HG03064 (cell line): Measurements from ENCODE around the gene P2RX7.

ENCODE experiments used
- ATAC-seq: cut with Tn5 transposase; IDR thresholded peaks from one replicate; pipeline ENCODE4 v1.9.1; 2021; ENCODE audit warnings: low read depth; ENCODE audit not compliant: unreplicated experiment

Gene P2RX7

DNA sequence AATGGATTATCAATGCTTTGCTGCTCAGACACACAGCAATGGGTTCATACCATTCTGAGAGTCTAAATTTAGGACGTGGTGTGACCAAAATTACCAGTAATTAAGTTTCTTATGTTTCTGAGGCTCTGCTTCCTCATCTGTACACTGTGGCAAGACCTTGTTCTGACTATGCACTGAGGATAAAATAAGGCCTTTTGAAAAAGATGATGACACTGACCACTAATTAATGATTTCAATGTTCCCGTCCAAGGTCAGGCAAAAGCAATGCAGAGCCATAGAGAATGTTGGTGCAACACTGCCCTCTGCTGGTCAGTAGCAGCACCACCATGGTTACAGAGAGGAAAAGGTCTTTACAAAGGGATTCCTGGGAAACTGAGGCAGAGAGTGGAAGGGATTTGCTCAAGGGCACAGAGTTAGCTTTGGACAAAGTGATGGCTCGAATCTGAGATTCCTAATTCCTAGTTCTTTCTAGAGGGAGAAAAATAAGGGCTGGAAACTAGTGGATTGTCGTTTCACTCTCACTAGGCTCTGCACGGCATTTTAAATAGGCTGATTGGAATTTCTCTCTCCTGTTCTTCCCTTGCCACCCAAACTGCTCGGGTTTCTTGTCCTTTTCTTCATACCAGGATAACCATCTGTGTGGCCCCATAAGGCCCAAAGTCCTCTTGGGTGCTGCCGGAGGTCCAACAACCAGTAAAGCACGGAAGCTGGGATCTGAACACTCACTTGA, 22.3 kb upstream of the P2RX7 start:
- ATAC-seq = no peak

DNA sequence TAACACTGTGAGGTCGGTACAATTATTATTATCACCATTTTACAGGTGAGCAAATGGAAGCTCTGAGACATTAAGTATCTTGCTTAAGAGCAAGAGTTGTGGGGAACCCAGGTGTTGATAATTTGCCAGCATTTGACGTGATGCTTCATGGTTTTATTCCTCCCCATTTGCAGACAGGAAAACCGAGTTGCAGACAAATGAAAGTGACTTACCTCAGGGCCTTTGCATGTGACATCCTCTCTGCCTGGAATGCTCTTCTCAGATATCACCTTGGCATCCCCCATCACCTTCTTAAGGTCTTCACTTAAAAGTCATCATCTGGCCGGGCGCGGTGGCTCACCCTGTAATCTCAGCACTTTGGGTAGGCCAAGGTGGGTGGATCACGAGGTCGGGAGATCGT, 21.0 kb upstream of the P2RX7 start:
- ATAC-seq = no peak

DNA sequence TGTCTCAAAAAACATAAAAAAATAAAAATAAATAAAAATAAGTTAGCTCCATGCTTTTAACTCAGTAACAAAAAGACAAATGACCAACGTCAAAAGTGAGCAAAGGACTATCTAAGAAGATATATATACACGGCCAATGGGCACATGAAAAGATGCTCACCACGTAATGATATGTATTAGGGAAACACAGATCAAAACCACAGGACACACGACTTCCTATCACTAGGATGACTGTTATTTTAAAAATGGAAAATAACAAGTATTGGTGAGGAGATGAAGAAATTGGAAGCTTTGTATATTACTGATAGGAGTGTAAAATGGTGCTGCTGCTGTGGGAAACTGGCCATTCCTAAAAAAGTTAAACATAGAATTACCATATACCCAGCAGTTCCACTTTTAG, 20.2 kb upstream of the P2RX7 start:
- no peak for ATAC-seq

DNA sequence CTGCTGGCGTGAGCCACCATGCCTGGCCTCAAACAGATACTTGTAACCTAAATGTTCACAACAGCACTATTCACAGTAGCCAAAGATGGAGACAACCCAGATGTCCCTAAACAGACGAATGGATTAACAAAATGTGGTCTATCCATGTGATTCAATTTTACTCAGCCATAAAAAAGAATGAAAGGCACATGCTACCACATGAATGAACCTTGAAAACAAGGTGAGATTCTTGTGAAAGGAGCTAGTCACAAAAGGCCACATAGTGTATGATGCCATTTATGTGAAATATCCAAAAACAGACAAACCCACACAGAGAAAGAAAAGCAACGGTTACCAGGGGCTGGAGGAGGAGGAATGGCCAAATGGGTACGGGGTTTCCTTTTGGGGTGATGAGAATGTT, 19.6 kb upstream of the P2RX7 start:
- ATAC-seq = no peak

DNA sequence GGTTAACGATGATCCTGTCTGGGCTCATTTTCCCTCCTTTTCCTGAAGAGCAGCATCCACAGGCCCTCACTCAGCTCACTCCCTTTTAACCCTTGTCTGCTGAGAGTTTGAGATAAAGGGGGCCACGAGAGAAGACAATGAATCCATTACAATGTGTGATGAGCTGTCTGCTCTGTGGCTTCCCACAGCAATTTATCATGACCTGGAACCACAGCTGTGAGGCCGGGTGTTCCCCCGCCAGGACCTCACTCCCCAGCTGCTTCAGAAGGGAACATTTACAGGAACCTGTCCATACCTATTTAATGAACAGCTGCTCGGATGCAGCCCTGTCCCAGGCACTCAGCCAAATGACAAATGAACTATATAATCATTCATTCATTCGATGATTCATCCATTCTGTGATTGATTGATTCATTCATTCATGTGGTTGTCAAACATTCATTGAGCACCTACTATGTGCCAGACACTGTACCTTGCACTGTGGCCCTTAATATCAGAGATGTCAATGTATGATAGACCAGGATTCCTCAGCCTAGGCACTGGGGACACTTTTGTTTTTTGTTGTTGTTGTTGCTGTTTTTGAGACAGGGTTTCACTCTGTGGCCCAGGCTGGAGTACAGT, 18.5 kb upstream of the P2RX7 start:
- no peak for ATAC-seq

DNA sequence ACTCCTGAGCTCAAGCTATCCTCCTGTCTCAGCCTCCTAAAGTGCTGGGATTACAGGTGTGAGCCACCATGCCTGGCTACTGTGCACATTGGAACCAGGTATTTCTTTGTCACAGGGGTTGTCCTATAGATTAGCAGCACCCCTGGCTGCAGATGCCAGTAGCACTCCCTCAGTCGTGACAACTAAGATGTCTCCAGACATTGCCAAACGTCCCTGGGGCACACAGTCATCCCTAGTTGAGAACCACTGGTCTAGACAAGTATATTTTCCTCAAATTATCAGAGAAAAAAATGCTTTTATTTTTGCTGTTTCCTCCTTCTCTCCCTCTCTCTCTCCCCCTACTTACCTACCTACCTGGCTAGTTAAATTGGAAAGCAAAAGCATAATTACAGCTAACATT, 17.9 kb upstream of the P2RX7 start:
- ATAC-seq = no peak

GRCh38 chr12:121115530-121115929, 17.1 kb upstream of the P2RX7 start:
- no peak for ATAC-seq

GRCh38 chr12:121116318-121117225, 16.1 kb upstream of the P2RX7 start:
- ATAC-seq = no peak

DNA sequence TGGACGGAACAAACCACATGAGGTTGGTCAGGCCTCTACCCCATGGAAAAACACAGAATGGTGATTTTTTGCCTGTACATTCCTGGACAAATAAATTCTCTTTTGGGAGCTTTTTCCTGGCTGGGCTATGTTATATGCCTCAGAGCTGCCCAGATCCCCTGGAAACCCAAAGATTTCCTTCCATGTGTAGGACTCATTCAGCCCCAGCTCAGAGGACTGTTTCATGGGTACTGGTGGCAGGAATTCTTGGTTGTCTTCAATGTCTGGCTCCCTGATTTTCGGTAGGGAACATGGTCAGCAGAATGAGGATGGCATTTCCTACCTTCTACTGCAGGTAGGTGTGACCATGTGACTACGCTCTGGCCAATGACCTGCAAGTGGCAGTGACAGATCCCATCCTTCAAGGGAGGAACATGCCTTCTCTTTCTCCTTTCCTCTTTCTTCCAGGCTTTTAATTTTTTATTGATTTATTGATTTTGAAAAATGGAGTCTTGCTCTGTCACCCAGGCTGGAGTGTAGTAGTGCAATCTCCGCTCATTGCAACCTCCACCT, 15.4 kb upstream of the P2RX7 start:
- ATAC-seq = no peak

DNA sequence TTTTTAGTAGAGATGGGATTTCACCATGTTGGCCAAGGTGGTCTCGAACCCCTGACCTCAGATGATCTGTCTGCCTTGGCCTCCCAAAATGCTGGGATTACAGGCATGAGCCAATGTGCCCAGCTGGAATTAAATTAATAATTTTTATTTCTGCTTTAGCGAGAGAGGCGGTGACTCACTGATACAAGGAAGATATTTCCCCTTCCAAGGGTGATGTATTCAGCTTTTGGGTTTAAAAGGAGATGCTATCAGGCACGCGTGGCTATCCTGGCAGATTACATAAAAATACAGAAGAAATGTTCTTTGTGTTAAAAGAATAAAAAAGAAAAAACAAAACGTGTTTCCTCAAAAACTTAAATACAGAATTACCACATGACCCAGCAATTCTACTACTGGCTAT, 12.4 kb upstream of the P2RX7 start:
- no peak for ATAC-seq

- ATAC-seq = no peak
Measured at GRCh38 chr12:121120989-121121755, 11.5 kb upstream of the P2RX7 start.

- ATAC-seq = no peak
Measured at GRCh38 chr12:121121805-121122204, 10.9 kb upstream of the P2RX7 start.

DNA sequence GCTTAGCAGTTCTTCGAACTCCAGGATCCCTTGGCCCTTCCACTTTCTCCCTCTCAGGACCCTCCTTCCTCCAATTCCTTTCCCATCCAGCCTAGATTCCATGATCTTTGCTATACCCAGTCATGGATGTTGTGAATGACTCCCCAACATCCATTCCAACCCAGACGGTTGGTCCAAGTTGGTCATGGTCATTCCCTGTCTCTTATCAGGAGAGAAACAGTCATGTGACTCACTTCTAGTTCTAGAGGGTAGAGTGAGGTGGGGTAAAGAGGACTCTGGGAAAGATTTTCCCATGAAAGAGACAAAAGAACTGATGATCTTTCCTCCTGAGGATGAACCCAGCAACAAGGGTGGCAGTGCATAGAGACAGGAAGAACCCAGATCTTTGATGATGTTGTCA, 9.2 kb upstream of the P2RX7 start:
- no peak for ATAC-seq

GRCh38 chr12:121124402-121125109, 8.1 kb upstream of the P2RX7 start:
- ATAC-seq = no peak

GRCh38 chr12:121127501-121127900, 5.2 kb upstream of the P2RX7 start:
- ATAC-seq = no peak

DNA sequence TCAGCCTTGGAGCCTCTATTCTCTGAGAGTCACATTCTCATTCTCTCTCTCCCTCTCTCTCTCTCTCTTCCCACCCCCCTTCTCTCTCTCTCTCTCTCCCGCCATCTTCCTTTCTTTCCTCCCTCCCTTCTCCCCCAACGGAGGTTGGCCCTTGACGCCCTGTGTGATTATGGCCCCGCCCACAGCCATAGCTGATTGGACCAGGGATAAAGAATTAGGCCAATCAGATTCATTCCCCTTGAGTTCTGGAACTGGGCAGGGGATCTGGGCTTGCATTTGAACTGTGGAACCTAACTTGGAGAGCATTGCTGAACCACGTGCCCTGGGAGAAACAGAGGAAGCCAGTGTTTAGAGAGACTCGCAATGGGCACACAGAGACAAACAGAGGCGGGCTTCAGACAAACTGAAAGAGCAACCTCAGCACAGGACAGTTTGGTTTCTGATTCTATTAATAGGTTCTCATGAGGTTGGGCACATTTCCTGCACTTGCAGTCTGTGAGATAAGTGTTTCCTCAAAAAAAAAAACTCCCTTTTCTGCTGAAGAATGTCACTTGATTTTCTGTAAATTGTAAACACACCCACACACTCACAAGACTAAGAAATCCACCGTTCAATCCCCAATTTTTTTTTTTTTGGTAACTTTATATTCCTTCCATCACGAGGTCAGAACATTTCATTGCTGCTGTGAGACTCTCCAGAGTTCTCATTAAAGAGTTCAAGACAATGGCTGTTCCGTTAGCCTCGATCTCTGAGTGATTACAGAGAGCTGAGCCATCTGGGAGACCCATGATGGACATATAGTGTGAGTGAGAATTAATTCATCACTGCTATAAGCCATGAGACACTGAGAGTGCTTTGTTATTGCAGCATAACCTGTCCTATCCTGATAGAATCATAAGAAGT, 3.5 kb upstream of the P2RX7 start:
- ATAC-seq = peak; percentile 60

DNA sequence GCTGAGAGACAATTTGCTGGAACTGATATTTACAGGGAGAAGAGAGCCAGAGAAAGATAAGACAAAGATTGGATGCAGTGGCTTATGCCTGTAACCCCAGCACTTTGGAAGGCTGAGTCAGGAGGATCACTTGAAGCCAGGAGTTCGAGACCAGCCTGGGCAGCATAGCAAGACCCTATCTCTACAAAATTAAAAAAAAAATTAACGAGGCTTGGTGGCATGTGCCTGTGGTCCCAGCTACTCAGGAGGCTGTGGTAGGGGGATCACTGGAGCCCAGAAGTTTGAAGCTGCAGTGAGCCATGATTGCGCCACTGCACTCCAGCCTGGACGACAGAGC, 2.9 kb upstream of the P2RX7 start:
- no peak for ATAC-seq

DNA sequence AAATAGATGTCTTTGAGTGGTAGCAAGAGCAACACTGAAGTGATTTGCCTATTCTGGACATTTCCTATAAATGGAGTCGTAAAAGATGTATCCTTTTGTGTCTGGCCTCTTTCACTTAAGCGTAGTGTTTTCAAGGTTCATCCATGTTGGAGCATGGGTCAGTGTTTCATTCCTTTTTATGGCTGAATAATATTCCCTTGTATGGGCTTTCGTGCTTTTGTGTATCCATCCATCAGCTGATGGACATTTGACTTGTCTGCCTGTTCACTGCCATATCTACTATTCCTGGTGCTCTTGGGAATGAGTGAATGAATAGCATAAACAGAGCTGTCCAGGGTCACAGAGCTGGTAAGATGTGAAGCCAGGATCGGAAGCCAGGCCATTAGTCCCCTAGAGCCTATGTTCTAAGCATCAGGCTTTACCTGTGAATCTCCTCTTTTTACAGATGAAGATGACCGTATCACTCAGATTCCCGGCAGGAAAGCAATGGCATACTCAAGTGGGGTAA, 1.8 kb upstream of the P2RX7 start:
- no peak for ATAC-seq

DNA sequence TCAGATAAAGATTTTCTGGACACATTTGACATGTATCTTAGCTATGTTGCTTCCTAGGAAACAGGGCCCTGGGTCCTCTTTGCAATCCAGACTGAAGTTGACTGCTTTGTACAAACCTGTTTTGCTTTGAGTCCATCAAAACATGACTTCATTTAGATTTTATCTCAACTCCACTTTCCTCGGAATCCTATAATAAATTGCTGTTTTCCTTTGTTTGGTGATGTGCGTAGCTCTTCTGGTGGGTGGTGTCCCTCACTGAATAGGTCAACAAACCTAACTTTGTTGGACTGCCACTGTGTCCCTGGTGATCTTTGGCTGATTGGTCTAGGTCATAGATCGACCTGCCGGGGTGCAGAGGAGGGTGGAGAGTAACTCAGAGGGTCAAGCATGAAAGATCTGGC, 735 bp upstream of the P2RX7 start:
- ATAC-seq = no peak
